Osteoblast (primary cell): Measurements from ENCODE around the gene ELF2. TPM values are rescaled to one million over a fixed set of nuclear protein-coding genes. Genes with fewer than 3 reads are reported as not detected.

Experiments used
- DNase-seq: peaks from one replicate; pipeline ENCODE4 v3.0.0; 2011; ENCODE audit warnings: low spot score, mixed read lengths; ENCODE audit not compliant: insufficient read length; ENCODE audit errors: missing footprints
- H2AFZ ChIP-seq: 2 replicates; pipeline ENCODE4 v1.6.0; 2011; ENCODE audit warnings: mild to moderate bottlenecking, low read length
- H3K27ac ChIP-seq: 2 replicates; pipeline ENCODE4 v1.5.1; 2011; ENCODE audit warnings: mild to moderate bottlenecking, low read depth, low read length, moderate library complexity
- H3K27me3 ChIP-seq: 2 replicates; pipeline ENCODE4 v1.6.0; 2012; ENCODE audit warnings: mild to moderate bottlenecking, control low read depth, inconsistent platforms, low read length, moderate library complexity; ENCODE audit not compliant: insufficient read depth
- H3K36me3 ChIP-seq: 2 replicates; pipeline ENCODE4 v1.5.1; 2011; ENCODE audit warnings: mild to moderate bottlenecking, low read length, control low read depth, moderate library complexity; ENCODE audit not compliant: insufficient read depth
- H3K4me1 ChIP-seq: 2 replicates; pipeline ENCODE4 v1.5.1; 2011; ENCODE audit warnings: mild to moderate bottlenecking, low read length, control low read depth, moderate library complexity; ENCODE audit not compliant: insufficient read depth
- H3K4me2 ChIP-seq: 2 replicates; pipeline ENCODE4 v1.6.0; 2011; ENCODE audit warnings: mild to moderate bottlenecking, low read length; ENCODE audit not compliant: insufficient read depth
- H3K4me3 ChIP-seq: fragments of 200-600 bp; sonication (generic); 3 replicates; pipeline ENCODE4 v1.5.1; 2012; ENCODE audit warnings: mild to moderate bottlenecking, low read length, inconsistent platforms; ENCODE audit not compliant: insufficient read depth
- H3K79me2 ChIP-seq: 2 replicates; pipeline ENCODE4 v1.6.0; 2012; ENCODE audit warnings: mild to moderate bottlenecking, low read length, control low read depth, inconsistent platforms; ENCODE audit not compliant: insufficient read depth
- H3K9me3 ChIP-seq: 2 replicates; pipeline ENCODE4 v1.5.1; 2011; ENCODE audit warnings: low read depth, low read length, control low read depth
- H4K20me1 ChIP-seq: 2 replicates; pipeline ENCODE4 v1.6.0; 2012; ENCODE audit warnings: mild to moderate bottlenecking, low read length, control low read depth; ENCODE audit not compliant: insufficient read depth
- total RNA-seq: library from RNA; depleted of rRNA; stranded (reverse); fragments of >200 nt; gene quantifications from 2 replicates; pipeline ENCODE4 v1.2.3, GENCODE V29; 2012
- TF ChIP-seq, protein P1 (sequence below): IDR thresholded peaks from 2 replicates; pipeline ENCODE4 v1.5.1; 2011; ENCODE audit warnings: mild to moderate bottlenecking, low read depth, low read length, moderate library complexity; ENCODE audit errors: extremely low read depth

The ELF2 gene
- total RNA-seq, 1 donor: 52.1 TPM

DNA sequence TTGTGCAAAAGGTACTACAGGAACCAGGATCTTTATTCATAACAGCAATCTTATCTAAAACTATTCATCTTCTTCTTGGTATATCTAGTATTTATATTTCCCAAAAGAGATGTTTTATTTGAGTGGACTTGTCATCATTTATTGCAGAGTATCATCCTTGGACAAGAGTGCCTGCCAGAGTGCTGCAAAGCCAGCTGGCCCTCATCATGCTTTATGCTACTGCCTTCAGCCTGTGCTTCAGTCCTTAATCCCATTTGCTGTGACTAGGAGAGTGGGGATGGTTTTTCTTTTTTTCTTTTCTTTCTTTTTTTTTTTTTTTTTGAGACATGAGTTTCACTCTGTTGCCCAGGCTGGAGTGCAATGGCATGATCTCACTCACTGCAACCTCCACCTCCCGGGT lies 33.5 kb upstream of the ELF2 start:
- TF ChIP-seq, protein P1, sequence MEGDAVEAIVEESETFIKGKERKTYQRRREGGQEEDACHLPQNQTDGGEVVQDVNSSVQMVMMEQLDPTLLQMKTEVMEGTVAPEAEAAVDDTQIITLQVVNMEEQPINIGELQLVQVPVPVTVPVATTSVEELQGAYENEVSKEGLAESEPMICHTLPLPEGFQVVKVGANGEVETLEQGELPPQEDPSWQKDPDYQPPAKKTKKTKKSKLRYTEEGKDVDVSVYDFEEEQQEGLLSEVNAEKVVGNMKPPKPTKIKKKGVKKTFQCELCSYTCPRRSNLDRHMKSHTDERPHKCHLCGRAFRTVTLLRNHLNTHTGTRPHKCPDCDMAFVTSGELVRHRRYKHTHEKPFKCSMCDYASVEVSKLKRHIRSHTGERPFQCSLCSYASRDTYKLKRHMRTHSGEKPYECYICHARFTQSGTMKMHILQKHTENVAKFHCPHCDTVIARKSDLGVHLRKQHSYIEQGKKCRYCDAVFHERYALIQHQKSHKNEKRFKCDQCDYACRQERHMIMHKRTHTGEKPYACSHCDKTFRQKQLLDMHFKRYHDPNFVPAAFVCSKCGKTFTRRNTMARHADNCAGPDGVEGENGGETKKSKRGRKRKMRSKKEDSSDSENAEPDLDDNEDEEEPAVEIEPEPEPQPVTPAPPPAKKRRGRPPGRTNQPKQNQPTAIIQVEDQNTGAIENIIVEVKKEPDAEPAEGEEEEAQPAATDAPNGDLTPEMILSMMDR: no peak
- H4K20me1 ChIP-seq: no peaks in the 10 kb centered on the region
- H3K4me3 ChIP-seq: no peak overlapping the region
- H3K79me2 ChIP-seq: no peaks in the 10 kb centered on the region
- no peaks in the 10 kb centered on the region for H3K27me3 ChIP-seq
- H3K36me3 ChIP-seq: no peaks in the 10 kb centered on the region
- H3K4me1 ChIP-seq: no peaks in the 10 kb centered on the region
- no peak overlapping the region for H3K4me2 ChIP-seq
- no peak overlapping the region for H2AFZ ChIP-seq
- DNase-seq: no peak
- no peaks in the 10 kb centered on the region for H3K9me3 ChIP-seq
- no peak overlapping the region for H3K27ac ChIP-seq

DNA sequence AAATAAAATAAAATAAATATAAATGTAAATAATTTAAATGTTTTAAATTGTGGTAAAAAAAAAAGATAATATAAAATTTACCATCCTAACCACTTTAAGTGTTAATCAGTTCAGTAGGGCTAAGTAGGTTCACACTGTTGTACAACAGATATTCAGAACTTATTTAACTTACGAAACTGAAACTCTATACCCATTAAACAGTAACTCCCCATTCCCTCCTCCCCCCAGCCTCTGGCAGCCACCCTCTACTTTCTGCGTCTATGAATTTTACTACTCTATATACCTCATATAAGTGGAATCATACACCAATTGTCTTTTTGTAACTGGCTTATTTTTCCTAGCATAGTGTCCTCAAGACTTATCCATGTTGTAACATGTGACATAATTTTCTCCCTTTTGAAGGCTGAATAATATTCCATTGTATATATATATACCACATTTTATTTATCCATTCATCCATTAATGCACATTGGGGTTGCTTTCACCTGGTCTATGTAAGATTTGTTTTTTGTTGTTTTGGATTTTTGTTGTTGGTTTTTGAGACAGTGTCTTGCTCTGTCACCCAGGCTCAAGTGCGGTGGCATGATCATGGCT lies 32.5 kb upstream of the ELF2 start:
- no peaks in the 10 kb centered on the region for H3K79me2 ChIP-seq
- TF ChIP-seq, protein P1: no peak
- no peak for DNase-seq
- H3K4me1 ChIP-seq: no peaks in the 10 kb centered on the region
- H3K4me3 ChIP-seq: no peak overlapping the region
- H4K20me1 ChIP-seq: no peaks in the 10 kb centered on the region
- no peaks in the 10 kb centered on the region for H3K36me3 ChIP-seq
- H3K27ac ChIP-seq: no peak overlapping the region
- no peaks in the 10 kb centered on the region for H3K9me3 ChIP-seq
- H3K27me3 ChIP-seq: no peaks in the 10 kb centered on the region
- H2AFZ ChIP-seq: no peak overlapping the region
- no peak overlapping the region for H3K4me2 ChIP-seq

DNA sequence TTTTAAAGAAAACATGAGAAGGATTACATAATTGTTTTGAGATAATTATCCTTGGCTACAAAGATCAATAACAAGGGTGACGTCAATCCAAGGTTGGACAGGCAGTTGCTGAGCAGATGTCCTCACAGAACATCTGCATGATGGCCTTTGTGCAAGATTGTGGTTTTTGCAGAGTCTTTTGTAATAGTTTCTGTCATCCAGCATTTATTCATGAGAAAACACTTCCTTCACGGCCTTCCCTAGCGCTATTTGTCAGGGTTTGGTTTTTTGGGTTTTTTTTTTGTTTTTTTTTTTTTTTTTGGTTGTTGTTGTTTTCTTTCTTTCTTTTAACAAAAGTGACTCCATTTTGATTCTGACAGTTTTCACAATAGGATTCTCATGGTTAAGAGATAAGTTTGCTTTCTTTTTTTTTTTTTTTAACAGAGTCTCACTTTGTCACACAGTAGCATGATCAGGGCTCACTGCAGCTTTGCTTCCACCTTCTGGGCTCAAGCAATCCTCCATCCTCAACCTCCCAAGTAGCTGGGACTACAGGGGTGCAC lies 31.5 kb upstream of the ELF2 start:
- H3K36me3 ChIP-seq: no peaks in the 10 kb centered on the region
- no peak overlapping the region for H3K27ac ChIP-seq
- no peak overlapping the region for H3K4me3 ChIP-seq
- H4K20me1 ChIP-seq: no peaks in the 10 kb centered on the region
- TF ChIP-seq, protein P1: no peak
- no peak overlapping the region for H3K4me2 ChIP-seq
- H3K4me1 ChIP-seq: no peaks in the 10 kb centered on the region
- no peak for DNase-seq
- H3K9me3 ChIP-seq: no peaks in the 10 kb centered on the region
- no peaks in the 10 kb centered on the region for H3K79me2 ChIP-seq
- H3K27me3 ChIP-seq: no peaks in the 10 kb centered on the region
- no peak overlapping the region for H2AFZ ChIP-seq

DNA sequence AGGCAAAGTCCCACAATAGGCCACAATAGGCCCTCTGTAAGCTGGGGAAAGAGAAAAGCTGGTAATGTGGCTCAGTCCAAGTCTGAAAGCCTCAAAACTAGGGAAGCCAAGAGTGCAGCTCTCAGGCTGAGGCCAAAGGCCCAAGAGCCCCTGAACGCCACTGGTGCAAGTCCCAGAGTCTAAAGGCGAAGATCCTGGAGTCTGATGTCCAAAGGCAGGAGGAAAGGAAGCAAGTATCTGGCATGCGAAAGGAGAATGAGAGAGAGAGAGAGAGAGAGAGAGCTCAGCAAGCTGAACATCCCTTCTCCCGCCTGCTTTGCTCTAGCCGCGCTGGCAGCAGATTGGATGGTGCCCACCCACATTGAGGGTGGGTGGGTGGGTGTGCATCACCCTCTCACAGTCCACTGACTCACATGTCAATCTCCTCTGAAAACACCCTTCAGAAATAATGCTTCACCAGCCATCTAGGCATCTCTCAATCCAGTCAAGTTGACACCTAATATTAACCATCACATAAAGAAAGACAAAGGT lies 30.9 kb upstream of the ELF2 start:
- no peak for DNase-seq
- Histone ChIP-seq H3K9me3 (no peaks in the 10 kb centered on the region), H4K20me1 (no peaks in the 10 kb centered on the region), H3K4me1 (no peaks in the 10 kb centered on the region), H3K4me3 (no peak overlapping the region), H3K79me2 (no peaks in the 10 kb centered on the region), H3K4me2 (no peak overlapping the region), H3K36me3 (no peaks in the 10 kb centered on the region), H3K27ac (no peak overlapping the region), H3K27me3 (no peaks in the 10 kb centered on the region), H2AFZ (no peak overlapping the region)
- TF ChIP-seq, protein P1: no peak
